ENCODE data around the gene LINC01488.

- no peak for TF ChIP-seq CTCF (IDR thresholded peaks at IDR 0.05; ENCODE audit: insufficient read depth, low read depth, low read length)
- no peak for TF ChIP-seq EZH2 (IDR thresholded peaks at IDR 0.05; ENCODE audit: insufficient read depth, low read length)
Observed at GRCh38 chr11:69508974-69509373, 27.5 kb downstream of the LINC01488 start.
